ENCODE data around the gene BUD31. TPM values are rescaled to one million over a fixed set of nuclear protein-coding genes. Genes with fewer than 3 reads are reported as not detected.

The BUD31 gene
- total RNA-seq, 1 donor: 124 TPM

GRCh38 chr7:99363286-99363685, 45.5 kb upstream of the BUD31 start:
- TF ChIP-seq, protein P1, sequence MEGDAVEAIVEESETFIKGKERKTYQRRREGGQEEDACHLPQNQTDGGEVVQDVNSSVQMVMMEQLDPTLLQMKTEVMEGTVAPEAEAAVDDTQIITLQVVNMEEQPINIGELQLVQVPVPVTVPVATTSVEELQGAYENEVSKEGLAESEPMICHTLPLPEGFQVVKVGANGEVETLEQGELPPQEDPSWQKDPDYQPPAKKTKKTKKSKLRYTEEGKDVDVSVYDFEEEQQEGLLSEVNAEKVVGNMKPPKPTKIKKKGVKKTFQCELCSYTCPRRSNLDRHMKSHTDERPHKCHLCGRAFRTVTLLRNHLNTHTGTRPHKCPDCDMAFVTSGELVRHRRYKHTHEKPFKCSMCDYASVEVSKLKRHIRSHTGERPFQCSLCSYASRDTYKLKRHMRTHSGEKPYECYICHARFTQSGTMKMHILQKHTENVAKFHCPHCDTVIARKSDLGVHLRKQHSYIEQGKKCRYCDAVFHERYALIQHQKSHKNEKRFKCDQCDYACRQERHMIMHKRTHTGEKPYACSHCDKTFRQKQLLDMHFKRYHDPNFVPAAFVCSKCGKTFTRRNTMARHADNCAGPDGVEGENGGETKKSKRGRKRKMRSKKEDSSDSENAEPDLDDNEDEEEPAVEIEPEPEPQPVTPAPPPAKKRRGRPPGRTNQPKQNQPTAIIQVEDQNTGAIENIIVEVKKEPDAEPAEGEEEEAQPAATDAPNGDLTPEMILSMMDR (IDR thresholded peaks at IDR 0.05; ENCODE audit: extremely low read depth, low read depth, low read length): no peak
- H3K27ac ChIP-seq (ENCODE audit: low read depth, low read length): peak overlapping the region; percentile 53
- peaks cover 12% of the 10 kb centered on the region for H4K20me1 ChIP-seq (ENCODE audit: insufficient read depth, low read length)
- H3K79me2 ChIP-seq (ENCODE audit: insufficient read depth, low read length): no peaks in the 10 kb centered on the region
- no peak for DNase-seq (ENCODE audit: insufficient read length, low spot score, missing footprints)
- peaks cover 77% of the 10 kb centered on the region for H3K36me3 ChIP-seq (ENCODE audit: insufficient read depth, low read length)
- H3K27me3 ChIP-seq (ENCODE audit: insufficient read depth, low read length): no peaks in the 10 kb centered on the region
- no peak overlapping the region for H2AFZ ChIP-seq (ENCODE audit: low read length)
- no peaks in the 10 kb centered on the region for H3K9me3 ChIP-seq (ENCODE audit: low read depth, low read length)
- peaks cover 6% of the 10 kb centered on the region for H3K4me1 ChIP-seq (ENCODE audit: insufficient read depth, low read length)
- no peak overlapping the region for H3K4me2 ChIP-seq (ENCODE audit: insufficient read depth, low read length)
- no peak overlapping the region for H3K4me3 ChIP-seq (ENCODE audit: insufficient read depth, low read length)

- Histone ChIP-seq H3K4me3 (ENCODE audit: insufficient read depth, low read length) (no peak overlapping the region), H4K20me1 (ENCODE audit: insufficient read depth, low read length) (peaks cover 12% of the 10 kb centered on the region), H2AFZ (ENCODE audit: low read length) (no peak overlapping the region), H3K4me2 (ENCODE audit: insufficient read depth, low read length) (no peak overlapping the region), H3K79me2 (ENCODE audit: insufficient read depth, low read length) (no peaks in the 10 kb centered on the region), H3K27me3 (ENCODE audit: insufficient read depth, low read length) (no peaks in the 10 kb centered on the region), H3K9me3 (ENCODE audit: low read depth, low read length) (no peaks in the 10 kb centered on the region), H3K27ac (ENCODE audit: low read depth, low read length) (no peak overlapping the region), H3K36me3 (ENCODE audit: insufficient read depth, low read length) (peaks cover 60% of the 10 kb centered on the region), H3K4me1 (ENCODE audit: insufficient read depth, low read length) (peaks cover 10% of the 10 kb centered on the region)
- no peak for DNase-seq (ENCODE audit: insufficient read length, low spot score, missing footprints)
- TF ChIP-seq, protein P1 (IDR thresholded peaks at IDR 0.05; ENCODE audit: extremely low read depth, low read depth, low read length): peak; percentile 40
Observed at GRCh38 chr7:99365318-99366141, 43.2 kb upstream of the BUD31 start.

GRCh38 chr7:99366646-99367045, 42.1 kb upstream of the BUD31 start:
- no peak overlapping the region for H2AFZ ChIP-seq (ENCODE audit: low read length)
- H3K9me3 ChIP-seq (ENCODE audit: low read depth, low read length): no peaks in the 10 kb centered on the region

More at GRCh38 chr7:99366646-99367045, 42.1 kb upstream of the BUD31 start:
- no peaks in the 10 kb centered on the region for H3K27me3 ChIP-seq (ENCODE audit: insufficient read depth, low read length)
- TF ChIP-seq, protein P1 (IDR thresholded peaks at IDR 0.05; ENCODE audit: extremely low read depth, low read depth, low read length): no peak
- H3K27ac ChIP-seq (ENCODE audit: low read depth, low read length): no peak overlapping the region
- H3K36me3 ChIP-seq (ENCODE audit: insufficient read depth, low read length): peaks cover 48% of the 10 kb centered on the region
- no peak overlapping the region for H3K4me2 ChIP-seq (ENCODE audit: insufficient read depth, low read length)
- DNase-seq (ENCODE audit: insufficient read length, low spot score, missing footprints): no peak
- no peak overlapping the region for H3K4me3 ChIP-seq (ENCODE audit: insufficient read depth, low read length)
- H4K20me1 ChIP-seq (ENCODE audit: insufficient read depth, low read length): peaks cover 12% of the 10 kb centered on the region
- H3K4me1 ChIP-seq (ENCODE audit: insufficient read depth, low read length): peaks cover 10% of the 10 kb centered on the region
- no peaks in the 10 kb centered on the region for H3K79me2 ChIP-seq (ENCODE audit: insufficient read depth, low read length)

All from osteoblast (primary cell).